Transverse colon (tissue), 4 donors: Measurements from ENCODE around the gene ESRRA.

ENCODE experiments used
- CTCF ChIP-seq, 5 experiments: fragments of 200-600 bp in 3 of 5; fragments of 450-650 bp in 2 of 5; sonication (generic) in 3 of 5; IDR thresholded peaks; 1 replicate in 2 of 5; 2 replicates in 3 of 5; pipeline ENCODE4 v1.5.1; 2016 to 2017; ENCODE audit warnings: antibody characterized with exemption in 5 of 5, inconsistent platforms in 3 of 5, mild to moderate bottlenecking in 2 of 5, moderate library complexity in 1 of 5
- EP300 ChIP-seq: sonication (generic); formaldehyde crosslinking; IDR thresholded peaks from one replicate; pipeline ENCODE4 v1.6.1; 2017; ENCODE audit warnings: antibody characterized with exemption, low read depth
- POLR2A ChIP-seq: fragments of 450-650 bp; IDR thresholded peaks from one replicate; pipeline ENCODE4 v1.6.1; 2016; ENCODE audit warnings: antibody characterized with exemption, mild to moderate bottlenecking, moderate library complexity
- POLR2AphosphoS5 ChIP-seq, 3 donors: sonication (generic); formaldehyde crosslinking; IDR thresholded peaks; one replicate each; pipeline ENCODE4 v1.6.1; 2016; ENCODE audit warnings: antibody characterized with exemption in 3 of 3

GRCh38 chr11:64260147-64260708, 45.1 kb upstream of the ESRRA start:
- TF ChIP-seq CTCF (IDR thresholded peaks at IDR 0.05) (no peak), EP300 (no peak), POLR2A (no peak), POLR2AphosphoS5 (IDR thresholded peaks at IDR 0.05) (no peak)
